GDM1 (cell line): ENCODE measurements around the gene ULK1.

ENCODE experiments used
- DNase-seq: peaks from one replicate; lab custom pipeline; 2025; lab: John Stamatoyannopoulos, UW

ULK1 gene

GRCh38 chr12:131908092-131909080, 14.0 kb downstream of the ULK1 start:
- DNase-seq = no peak

DNA sequence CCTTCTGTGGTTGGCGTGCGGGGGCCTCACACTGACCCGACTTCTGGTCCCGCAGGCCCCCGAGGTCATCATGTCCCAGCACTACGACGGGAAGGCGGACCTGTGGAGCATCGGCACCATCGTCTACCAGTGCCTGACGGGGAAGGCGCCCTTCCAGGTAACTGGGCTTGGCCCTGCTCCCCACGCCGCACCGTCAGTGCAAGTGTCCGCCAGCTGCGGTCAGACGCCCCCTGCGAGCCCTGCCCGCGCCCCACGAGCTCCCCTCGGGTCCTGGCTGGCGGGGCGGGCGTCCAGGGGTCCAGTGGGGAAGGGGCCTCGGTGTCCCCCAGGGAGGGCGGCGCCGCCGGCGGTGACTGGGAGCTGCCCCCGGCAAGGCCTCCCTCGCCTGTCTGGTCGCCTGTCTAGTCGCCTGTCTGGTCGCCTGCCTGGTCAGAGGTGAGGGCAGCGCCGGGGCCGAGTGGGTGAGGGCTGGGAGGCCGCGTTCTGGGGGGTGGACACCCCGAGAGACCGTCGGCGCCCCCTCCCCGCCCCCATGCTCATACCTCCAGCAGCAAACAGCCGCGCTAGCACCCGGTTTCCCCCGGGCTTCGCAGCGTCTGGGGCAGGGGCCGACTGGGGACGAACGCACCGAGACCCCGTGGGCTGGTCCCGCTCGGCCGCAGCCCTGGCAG, 14.8 kb downstream of the ULK1 start:
- no peak for DNase-seq

GRCh38 chr12:131909752-131910219, 15.4 kb downstream of the ULK1 start:
- no peak for DNase-seq

GRCh38 chr12:131910302-131911027, 16.0 kb downstream of the ULK1 start:
- DNase-seq = no peak

DNA sequence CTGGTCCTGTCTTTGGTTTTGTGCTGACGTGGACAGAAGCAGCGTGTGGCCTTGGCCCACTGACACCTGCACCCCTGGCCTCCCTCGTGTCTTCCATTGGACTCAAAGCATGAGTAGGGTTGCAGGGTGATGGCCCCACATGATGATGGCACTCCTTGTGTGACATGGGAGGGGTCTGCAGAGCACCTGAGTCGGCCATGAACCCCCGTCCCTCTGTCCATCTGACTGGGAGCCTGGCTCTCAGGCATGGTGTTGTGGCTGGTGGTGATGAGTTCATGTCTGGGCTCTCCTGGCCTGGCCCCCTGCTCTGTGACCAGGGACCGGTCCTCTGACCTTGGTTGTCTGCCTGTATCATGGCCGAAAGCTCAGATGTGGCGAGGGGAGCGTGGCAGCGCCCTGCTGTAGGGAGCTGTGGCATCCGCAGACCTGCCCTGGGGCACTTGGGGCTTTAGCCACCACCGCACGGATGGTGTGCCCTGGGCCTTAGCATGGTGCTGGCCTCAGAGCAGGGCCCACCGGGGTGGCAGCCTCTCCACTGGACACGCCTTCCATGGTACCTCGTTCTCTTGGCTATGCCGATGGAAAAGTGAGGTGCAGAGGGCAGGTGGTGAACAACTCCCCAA, 16.7 kb downstream of the ULK1 start:
- DNase-seq = no peak

GRCh38 chr12:131911851-131912477, 17.5 kb downstream of the ULK1 start:
- no peak for DNase-seq

- DNase-seq = no peak
These were observed 18.3 kb downstream of the ULK1 start for GRCh38 chr12:131912518-131913274.

DNA sequence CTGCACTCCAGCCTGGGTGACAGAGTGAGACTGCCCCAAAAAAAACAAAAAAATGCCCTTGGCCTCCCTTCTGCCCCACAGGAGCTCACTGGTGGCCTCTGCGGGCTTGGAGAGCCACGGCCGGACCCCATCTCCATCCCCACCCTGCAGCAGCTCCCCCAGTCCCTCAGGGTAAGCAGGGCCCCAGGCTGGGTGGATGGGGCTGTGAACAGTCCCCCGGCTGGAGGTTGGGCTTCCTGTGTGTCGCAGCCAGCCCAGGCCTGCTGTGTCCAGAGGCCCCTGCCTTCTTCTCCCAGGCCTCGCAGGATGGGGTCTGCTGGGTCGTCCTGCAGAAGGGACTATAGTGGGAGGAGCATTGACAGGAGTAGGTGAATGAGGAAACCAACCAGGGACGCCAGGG, 19.2 kb downstream of the ULK1 start:
- no peak for DNase-seq

GRCh38 chr12:131914179-131914702, 19.8 kb downstream of the ULK1 start:
- no peak for DNase-seq

DNA sequence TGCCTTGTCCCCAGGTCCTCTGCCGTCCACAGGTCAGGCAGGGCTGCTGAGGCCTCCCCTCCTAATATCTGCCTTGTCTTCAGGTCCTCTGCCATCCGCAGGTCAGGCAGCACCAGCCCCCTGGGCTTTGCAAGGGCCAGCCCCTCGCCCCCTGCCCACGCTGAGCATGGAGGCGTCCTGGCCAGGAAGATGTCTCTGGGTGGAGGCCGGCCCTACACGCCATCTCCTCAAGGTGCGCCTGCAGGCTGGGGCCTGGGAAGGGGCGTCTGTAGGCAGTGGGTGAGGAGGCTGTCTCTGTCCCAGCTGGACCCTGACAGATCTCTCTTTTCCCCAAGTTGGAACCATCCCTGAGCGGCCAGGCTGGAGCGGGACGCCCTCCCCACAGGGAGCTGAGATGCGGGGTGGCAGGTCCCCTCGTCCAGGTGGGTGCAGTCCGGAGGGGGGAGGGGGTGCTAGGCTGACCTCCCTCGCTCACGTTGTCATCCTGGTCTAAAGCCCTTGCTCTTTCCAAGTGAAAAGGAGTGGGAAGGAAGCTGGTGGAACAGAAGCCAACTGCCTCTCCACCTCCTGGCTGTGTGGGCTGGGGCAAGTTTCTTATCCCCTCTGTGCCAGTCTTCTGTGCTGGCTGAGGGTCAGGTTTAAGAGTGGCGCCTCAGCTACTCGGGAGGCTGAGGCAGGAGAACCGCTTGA, 20.7 kb downstream of the ULK1 start:
- DNase-seq = no peak

DNA sequence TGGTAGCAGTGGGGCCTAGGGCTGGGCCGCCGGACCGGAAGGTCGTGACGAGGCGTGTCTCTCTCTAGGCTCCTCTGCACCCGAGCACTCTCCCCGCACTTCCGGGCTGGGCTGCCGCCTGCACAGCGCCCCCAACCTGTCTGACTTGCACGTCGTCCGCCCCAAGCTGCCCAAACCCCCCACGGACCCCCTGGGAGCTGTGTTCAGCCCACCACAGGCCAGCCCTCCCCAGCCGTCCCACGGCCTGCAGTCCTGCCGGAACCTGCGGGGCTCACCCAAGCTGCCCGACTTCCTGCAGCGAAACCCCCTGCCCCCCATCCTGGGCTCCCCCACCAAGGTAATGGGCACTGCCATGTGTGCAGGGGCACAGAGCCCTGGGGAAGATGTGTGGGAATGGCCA, 21.4 kb downstream of the ULK1 start:
- DNase-seq = no peak

DNA sequence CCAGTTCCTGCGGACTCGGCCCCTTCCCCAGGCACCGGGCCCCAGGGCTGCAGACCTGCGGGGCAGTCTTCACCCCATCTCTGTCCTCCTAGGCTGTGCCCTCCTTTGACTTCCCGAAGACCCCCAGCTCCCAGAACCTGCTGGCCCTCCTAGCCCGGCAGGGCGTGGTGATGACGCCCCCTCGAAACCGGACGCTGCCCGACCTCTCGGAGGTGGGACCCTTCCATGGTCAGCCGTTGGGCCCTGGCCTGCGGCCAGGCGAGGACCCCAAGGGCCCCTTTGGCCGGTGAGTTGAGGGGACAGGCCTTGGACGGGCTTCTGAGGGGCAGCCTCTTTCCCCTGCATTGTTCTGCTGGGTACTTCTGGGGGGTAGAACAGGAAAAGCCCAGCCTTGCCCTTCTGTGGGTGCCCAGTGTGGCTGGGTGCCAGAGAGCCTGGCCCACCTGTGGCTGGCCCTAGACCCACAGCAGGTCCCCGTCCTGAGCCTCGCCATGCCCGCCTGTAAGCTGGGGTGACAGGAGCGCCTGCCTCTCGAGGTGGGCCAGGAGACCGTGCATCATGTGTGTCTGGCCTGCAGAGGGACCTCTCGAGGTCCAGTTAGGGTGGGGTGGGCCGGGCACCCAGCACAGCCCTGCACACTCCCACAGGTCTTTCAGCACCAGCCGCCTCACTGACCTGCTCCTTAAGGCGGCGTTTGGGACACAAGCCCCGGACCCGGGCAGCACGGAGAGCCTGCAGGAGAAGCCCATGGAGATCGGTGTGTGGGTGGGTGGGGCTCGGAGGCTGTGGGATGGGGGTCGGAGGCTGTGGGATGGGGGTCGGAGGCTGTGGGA, 22.1 kb downstream of the ULK1 start:
- DNase-seq = no peak

GRCh38 chr12:131917139-131917710, 22.8 kb downstream of the ULK1 start:
- DNase-seq = no peak

DNA sequence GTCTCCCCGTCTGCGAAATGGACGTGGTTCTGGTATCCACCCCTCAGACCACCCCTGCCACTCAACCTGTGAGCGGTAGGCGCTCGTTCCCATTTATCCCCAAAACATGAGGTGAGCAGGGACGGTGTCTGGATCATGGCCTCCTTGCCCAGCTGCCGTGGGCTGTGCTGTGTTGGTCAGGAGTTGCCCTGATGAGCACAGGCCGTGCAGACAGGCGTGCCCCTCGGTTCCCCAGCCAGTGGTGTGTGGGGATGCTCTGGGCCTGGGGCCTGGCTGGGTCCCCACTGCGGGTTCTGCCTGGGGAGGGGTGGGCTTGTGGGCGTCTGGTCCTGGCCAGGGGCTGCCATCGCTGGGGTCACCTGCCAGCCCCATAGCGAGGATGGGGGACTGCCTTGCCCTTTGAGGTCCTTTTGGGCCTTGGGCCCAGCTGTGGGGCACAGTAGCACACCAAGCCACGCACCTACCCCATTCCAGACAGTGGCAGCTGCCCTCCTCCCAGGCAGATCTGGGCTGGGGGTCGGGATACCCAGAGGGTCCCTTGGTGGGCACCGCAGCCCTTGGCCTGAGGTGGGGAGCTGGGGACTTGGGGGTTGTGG, 23.4 kb downstream of the ULK1 start:
- DNase-seq = no peak

DNA sequence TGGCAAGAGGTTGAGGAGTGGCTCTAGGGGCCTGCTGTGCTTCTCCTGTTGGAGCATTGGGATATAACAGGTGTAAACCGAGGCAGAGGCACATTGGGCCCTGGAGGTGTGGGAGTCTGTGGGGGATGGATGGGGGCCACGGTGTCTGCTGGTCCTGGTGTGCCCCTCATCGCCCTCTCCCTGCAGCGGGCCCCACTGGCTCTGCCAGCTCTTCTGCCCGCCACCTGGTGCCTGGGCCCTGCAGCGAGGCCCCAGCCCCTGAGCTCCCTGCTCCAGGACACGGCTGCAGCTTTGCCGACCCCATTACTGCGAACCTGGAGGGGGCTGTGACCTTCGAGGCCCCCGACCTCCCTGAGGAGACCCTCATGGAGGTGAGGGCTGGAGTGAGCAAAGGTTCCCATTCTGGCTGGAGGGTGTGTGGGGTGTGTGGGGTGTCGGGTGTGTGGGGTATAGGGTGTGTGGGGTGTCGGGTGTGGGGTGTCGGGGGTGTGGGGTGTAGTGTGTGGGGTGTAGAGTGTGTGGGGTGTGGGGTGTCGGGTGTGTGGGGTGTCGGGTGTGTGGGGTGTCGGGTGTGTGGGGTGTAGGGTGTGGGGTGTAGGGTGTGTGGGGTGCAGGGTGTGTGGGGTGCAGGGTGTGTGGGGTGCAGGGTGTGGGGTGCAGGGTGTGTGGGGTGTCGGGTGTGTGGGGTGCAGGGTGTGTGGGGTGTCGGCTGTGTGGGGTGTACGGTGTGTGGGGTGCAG, 24.1 kb downstream of the ULK1 start:
- no peak for DNase-seq

GRCh38 chr12:131919051-131919347, 24.6 kb downstream of the ULK1 start:
- no peak for DNase-seq

DNA sequence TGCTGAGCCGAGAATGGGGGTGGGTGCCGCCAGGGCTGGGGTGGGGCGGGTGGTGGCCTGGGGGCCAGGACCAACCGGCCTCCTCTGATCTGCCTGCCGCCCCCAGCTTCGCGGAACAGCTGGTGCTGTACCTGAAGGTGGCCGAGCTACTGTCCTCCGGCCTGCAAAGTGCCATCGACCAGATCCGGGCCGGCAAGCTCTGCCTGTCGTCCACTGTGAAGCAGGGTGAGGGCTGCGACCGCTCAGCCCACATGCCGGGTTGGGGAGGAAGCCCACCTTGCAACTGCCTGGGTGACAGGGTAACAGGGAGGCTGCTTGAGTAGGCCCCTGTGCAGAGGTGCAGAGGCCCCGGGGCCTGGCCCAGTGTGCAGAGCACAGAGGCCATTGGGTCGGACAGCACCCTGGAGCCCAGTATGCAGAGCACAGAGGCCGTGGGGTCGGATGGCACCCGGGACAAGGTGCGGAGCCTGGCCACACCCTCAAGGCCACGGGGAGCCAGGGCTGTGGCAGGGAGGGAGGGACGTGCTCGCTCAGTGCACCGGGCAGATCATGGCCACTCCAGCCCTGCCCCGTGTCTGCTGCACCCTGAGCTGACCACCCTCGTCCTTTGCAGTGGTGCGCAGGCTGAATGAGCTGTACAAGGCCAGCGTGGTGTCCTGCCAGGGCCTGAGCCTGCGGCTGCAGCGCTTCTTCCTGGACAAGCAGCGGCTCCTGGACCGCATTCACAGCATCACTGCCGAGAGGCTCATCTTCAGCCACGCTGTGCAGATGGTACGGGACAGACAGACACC, 25.1 kb downstream of the ULK1 start:
- DNase-seq = no peak
